Neural progenitor cell (in vitro differentiated cells): ENCODE measurements around the gene PHC3.

Experiments used
- EZH2phosphoT487 ChIP-seq: fragments of 200-600 bp; sonication (generic); IDR thresholded peaks from 2 replicates; pipeline ENCODE4 v1.6.1; 2017; ENCODE audit warnings: antibody characterized with exemption
- TF ChIP-seq, protein P1 (sequence below): fragments of 200-600 bp; sonication (generic); IDR thresholded peaks from 2 replicates; pipeline ENCODE4 v1.5.1; 2017; ENCODE audit warnings: antibody characterized with exemption, mild to moderate bottlenecking

DNA sequence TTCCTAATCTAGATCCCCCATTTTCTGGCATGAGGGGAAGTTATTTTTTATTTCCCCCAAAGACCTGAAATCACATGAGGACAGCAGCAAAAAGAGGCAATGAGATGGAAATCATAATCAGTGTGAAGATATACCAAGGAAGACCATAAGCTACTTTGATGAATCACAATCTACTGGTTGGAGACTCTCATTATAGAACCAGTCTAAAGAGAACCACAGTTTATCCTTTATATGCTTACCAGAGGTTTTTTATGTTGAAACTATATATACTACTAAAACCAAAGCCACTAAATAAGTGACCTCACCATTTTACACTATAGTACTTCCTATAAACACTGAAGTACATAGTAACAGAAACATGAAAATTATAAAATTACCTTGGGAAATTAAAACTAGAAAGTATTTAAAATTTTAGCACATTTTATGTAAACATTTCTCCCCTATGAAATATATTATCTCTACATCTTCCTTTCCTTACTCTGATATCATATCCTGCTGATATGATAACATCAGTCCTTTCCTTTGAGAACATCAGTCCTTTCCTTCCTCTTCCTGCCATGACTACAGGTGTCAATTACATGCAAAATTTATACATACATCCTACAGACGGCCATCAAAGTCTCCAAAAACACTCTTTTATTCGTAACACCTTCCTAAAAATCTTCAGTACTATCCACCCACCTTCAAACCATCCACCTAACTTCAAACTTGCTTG is 71.8 kb downstream of the PHC3 start:
- TF ChIP-seq, protein P1, sequence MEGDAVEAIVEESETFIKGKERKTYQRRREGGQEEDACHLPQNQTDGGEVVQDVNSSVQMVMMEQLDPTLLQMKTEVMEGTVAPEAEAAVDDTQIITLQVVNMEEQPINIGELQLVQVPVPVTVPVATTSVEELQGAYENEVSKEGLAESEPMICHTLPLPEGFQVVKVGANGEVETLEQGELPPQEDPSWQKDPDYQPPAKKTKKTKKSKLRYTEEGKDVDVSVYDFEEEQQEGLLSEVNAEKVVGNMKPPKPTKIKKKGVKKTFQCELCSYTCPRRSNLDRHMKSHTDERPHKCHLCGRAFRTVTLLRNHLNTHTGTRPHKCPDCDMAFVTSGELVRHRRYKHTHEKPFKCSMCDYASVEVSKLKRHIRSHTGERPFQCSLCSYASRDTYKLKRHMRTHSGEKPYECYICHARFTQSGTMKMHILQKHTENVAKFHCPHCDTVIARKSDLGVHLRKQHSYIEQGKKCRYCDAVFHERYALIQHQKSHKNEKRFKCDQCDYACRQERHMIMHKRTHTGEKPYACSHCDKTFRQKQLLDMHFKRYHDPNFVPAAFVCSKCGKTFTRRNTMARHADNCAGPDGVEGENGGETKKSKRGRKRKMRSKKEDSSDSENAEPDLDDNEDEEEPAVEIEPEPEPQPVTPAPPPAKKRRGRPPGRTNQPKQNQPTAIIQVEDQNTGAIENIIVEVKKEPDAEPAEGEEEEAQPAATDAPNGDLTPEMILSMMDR, result no peak
- no peak for TF ChIP-seq EZH2phosphoT487
